NB4 (cell line): ENCODE results near the gene GPN1.

ENCODE experiments used
- DNase-seq: peaks from one replicate; pipeline ENCODE4 v3.0.0; 2010; ENCODE audit warnings: low read depth
- H3K4me3 ChIP-seq: one replicate; pipeline ENCODE4 v1.5.1; 2011; ENCODE audit warnings: mild to moderate bottlenecking, low read depth, low read length, moderate library complexity
- CTCF ChIP-seq: IDR thresholded peaks from one replicate; pipeline ENCODE4 v1.5.1; 2012; ENCODE audit warnings: low read depth, low read length
- MAX ChIP-seq: IDR thresholded peaks from 2 replicates; pipeline ENCODE4 v1.6.1; 2011; ENCODE audit warnings: low read depth, low read length
- MYC ChIP-seq: IDR thresholded peaks from 2 replicates; pipeline ENCODE4 v1.6.1; 2011; ENCODE audit warnings: low read depth, low read length
- POLR2A ChIP-seq: IDR thresholded peaks from 2 replicates; pipeline ENCODE4 v1.6.1; 2011; ENCODE audit warnings: mild to moderate bottlenecking; ENCODE audit not compliant: insufficient read length; ENCODE audit errors: extremely low read depth

GPN1 gene

GRCh38 chr2:27596627-27597026, 32.2 kb upstream of the GPN1 start:
- TF ChIP-seq POLR2A = no peak
- TF ChIP-seq MAX = no peak
- no peak for TF ChIP-seq MYC
- TF ChIP-seq CTCF = no peak
- no peak overlapping the region for H3K4me3 ChIP-seq
- no peak for DNase-seq

- TF ChIP-seq MYC (no peak), POLR2A (no peak)
- DNase-seq = no peak
- H3K4me3 ChIP-seq = no peak overlapping the region
These were observed 22.2 kb upstream of the GPN1 start for GRCh38 chr2:27606611-27607010.

- DNase-seq = no peak
- no peak for TF ChIP-seq POLR2A
- no peak for TF ChIP-seq MAX
- TF ChIP-seq CTCF = no peak
- TF ChIP-seq MYC = no peak
- no peak overlapping the region for H3K4me3 ChIP-seq
These were observed 14.9 kb upstream of the GPN1 start for GRCh38 chr2:27613985-27614384.

GRCh38 chr2:27615316-27615715, 13.5 kb upstream of the GPN1 start:
- DNase-seq = no peak
- no peak overlapping the region for H3K4me3 ChIP-seq
- no peak for TF ChIP-seq POLR2A
- no peak for TF ChIP-seq CTCF
- TF ChIP-seq MYC = no peak
- TF ChIP-seq MAX = no peak

GRCh38 chr2:27621524-27621923, 7.3 kb upstream of the GPN1 start:
- H3K4me3 ChIP-seq = no peak overlapping the region
- no peak for DNase-seq
- no peak for TF ChIP-seq MAX
- no peak for TF ChIP-seq CTCF
- TF ChIP-seq MYC = no peak
- TF ChIP-seq POLR2A = no peak

- no peak for DNase-seq
- no peak for TF ChIP-seq CTCF
- TF ChIP-seq MAX = no peak
- TF ChIP-seq MYC = no peak
- TF ChIP-seq POLR2A = no peak
- no peak overlapping the region for H3K4me3 ChIP-seq
These were observed 5.9 kb upstream of the GPN1 start for GRCh38 chr2:27622921-27623384.
